Activated T-cell treated with anti-CD3 and anti-CD28 coated beads for 4 hours (primary cell): ENCODE results near the gene LRRC72.
"Not testable (repeated sequence)": the region's sequence is repeated elsewhere in the genome, so short reads cannot be mapped to it uniquely, and the experiment has no call there.

ENCODE experiments used
- DNase-seq: peaks from one replicate; pipeline ENCODE4 v3.0.0-alpha.2; 2020

The LRRC72 gene

GRCh38 chr7:16583834-16584233 is 57.2 kb downstream of the LRRC72 start:
- no peak for DNase-seq

GRCh38 chr7:16585540-16585939 is 58.9 kb downstream of the LRRC72 start:
- no peak for DNase-seq

GRCh38 chr7:16586081-16586874 is 59.7 kb downstream of the LRRC72 start:
- DNase-seq, result no peak

- no peak for DNase-seq
Observed at GRCh38 chr7:16587129-16587528, 60.5 kb downstream of the LRRC72 start.

- no peak for DNase-seq
Observed at GRCh38 chr7:16587790-16588189, 61.2 kb downstream of the LRRC72 start.

- DNase-seq, result no peak
Observed at GRCh38 chr7:16589881-16590280, 63.3 kb downstream of the LRRC72 start.

GRCh38 chr7:16590424-16590823 is 63.8 kb downstream of the LRRC72 start:
- no peak for DNase-seq

GRCh38 chr7:16592395-16592794 is 65.8 kb downstream of the LRRC72 start:
- DNase-seq, result no peak

GRCh38 chr7:16594061-16594460 is 67.4 kb downstream of the LRRC72 start:
- DNase-seq, result no peak

- no peak for DNase-seq
Observed at GRCh38 chr7:16594676-16595075, 68.1 kb downstream of the LRRC72 start.

- not testable (repeated sequence) for DNase-seq
Observed at GRCh38 chr7:16595596-16595995, 69.0 kb downstream of the LRRC72 start.

GRCh38 chr7:16598015-16598414 is 71.4 kb downstream of the LRRC72 start:
- no peak for DNase-seq

GRCh38 chr7:16599860-16600259 is 73.2 kb downstream of the LRRC72 start:
- DNase-seq, result no peak

- DNase-seq, result no peak
Observed at GRCh38 chr7:16603633-16604032, 77.0 kb downstream of the LRRC72 start.

- no peak for DNase-seq
Observed at GRCh38 chr7:16604054-16604453, 77.4 kb downstream of the LRRC72 start.

GRCh38 chr7:16606704-16607103 is 80.1 kb downstream of the LRRC72 start:
- DNase-seq, result no peak

- DNase-seq, result no peak
Observed at GRCh38 chr7:16609842-16610450, 83.3 kb downstream of the LRRC72 start.

- DNase-seq, result no peak
Observed at GRCh38 chr7:16611711-16612110, 85.1 kb downstream of the LRRC72 start.

GRCh38 chr7:16615228-16615627 is 88.6 kb downstream of the LRRC72 start:
- no peak for DNase-seq

- no peak for DNase-seq
Observed at GRCh38 chr7:16616122-16616521, 89.5 kb downstream of the LRRC72 start.

- DNase-seq, result no peak
Observed at GRCh38 chr7:16616542-16616941, 89.9 kb downstream of the LRRC72 start.

- no peak for DNase-seq
Observed at GRCh38 chr7:16619979-16620408, 93.4 kb downstream of the LRRC72 start.

- no peak for DNase-seq
Observed at GRCh38 chr7:16626388-16626787, 99.8 kb downstream of the LRRC72 start.

- DNase-seq, result no peak
Observed at GRCh38 chr7:16627236-16627635, 100.6 kb downstream of the LRRC72 start.

GRCh38 chr7:16630654-16631053 is 104.0 kb downstream of the LRRC72 start:
- DNase-seq, result no peak
